Muscle layer of duodenum (tissue), 2 donors: ENCODE data around the gene PAFAH1B1.
"Not testable (repeated sequence)": the region's sequence is repeated elsewhere in the genome, so short reads cannot be mapped to it uniquely, and the experiment has no call there.

Experiments used
- H3K27ac ChIP-seq: one replicate; pipeline ENCODE4 v1.7.0; 2013; ENCODE audit warnings: mild to moderate bottlenecking, low read length
- H3K27me3 ChIP-seq: one replicate; pipeline ENCODE4 v1.7.0; 2013; ENCODE audit warnings: low read depth, mild to moderate bottlenecking, control low read depth, low read length
- H3K36me3 ChIP-seq, 2 donors: one replicate each; pipeline ENCODE4 v1.7.0; 2013; ENCODE audit warnings: low read length in 2 of 2, control low read depth in 1 of 2, mild to moderate bottlenecking in 1 of 2; ENCODE audit not compliant: insufficient read depth in 2 of 2, control insufficient read depth in 1 of 2
- H3K4me1 ChIP-seq, 2 donors: one replicate each; pipeline ENCODE4 v1.7.0; 2013; ENCODE audit warnings: low read length in 2 of 2, mild to moderate bottlenecking in 2 of 2, control low read depth in 1 of 2, moderate library complexity in 1 of 2; ENCODE audit not compliant: insufficient read depth in 2 of 2, control insufficient read depth in 1 of 2
- H3K4me3 ChIP-seq, 2 donors: one replicate each; pipeline ENCODE4 v1.7.0; 2013; ENCODE audit warnings: low read length in 2 of 2, low read depth in 1 of 2, mild to moderate bottlenecking in 1 of 2
- H3K9me3 ChIP-seq, 2 donors: one replicate each; pipeline ENCODE4 v1.7.0; 2013; ENCODE audit warnings: low read length in 2 of 2, control low read depth in 1 of 2, mild to moderate bottlenecking in 1 of 2; ENCODE audit not compliant: control insufficient read depth in 1 of 2
- donor health status: healthy.

Gene PAFAH1B1

DNA sequence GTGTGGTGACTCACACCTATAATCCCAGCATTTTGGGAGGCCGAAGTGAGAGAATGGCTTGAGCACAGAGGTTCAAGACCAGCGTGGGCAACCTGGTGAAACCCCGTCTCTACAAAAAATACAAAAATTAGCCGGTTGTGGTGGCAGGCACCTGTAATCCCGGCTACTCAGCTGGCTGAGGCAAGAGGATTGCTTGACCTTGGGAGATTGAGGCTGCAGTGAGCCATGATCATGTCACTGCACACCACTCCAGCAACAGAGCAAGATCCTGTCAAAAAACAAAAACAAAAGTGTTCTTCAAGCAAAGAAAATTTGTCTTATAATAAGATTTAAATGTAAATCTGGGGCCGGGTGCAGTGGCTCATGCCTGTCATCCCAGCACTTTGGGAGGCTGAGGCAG is 51.5 kb downstream of the PAFAH1B1 start:
- H3K36me3 ChIP-seq: peaks cover 6 to 18% of the 10 kb centered on the region in 2 donors
- H3K27ac ChIP-seq: no peak overlapping the region
- no peaks in the 10 kb centered on the region for H3K4me1 ChIP-seq
- H3K4me3 ChIP-seq: no peak overlapping the region
- H3K27me3 ChIP-seq: no peaks in the 10 kb centered on the region
- no peaks in the 10 kb centered on the region for H3K9me3 ChIP-seq

GRCh38 chr17:2647957-2648356 is 54.5 kb downstream of the PAFAH1B1 start:
- peaks cover 0 to 4% of the 10 kb centered on the region in 2 donors for H3K4me1 ChIP-seq

DNA sequence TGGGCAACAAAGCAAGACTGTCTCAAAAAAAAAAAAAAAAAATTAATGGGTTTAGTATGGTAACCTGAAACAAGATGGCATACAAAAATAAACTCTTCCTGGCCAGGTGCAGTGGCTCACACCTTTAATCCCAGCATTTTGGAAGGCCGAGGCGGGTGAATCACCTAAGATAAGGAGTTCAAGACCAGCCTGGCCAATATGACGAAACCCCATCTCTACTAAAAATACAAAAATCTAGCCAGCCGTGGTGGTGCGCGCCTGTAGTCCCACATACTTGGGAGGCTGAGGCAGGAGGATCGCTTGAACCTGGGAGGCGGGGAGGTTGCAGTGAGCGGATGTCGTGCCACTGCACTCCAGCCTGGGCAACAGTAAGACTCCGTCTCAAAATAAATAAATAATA is 55.7 kb downstream of the PAFAH1B1 start:
- Histone ChIP-seq H3K27me3 (no peaks in the 10 kb centered on the region), H3K4me1 (peaks cover 0 to 4% of the 10 kb centered on the region in 2 donors), H3K27ac (no peak overlapping the region), H3K4me3 (no peak overlapping the region), H3K9me3 (no peaks in the 10 kb centered on the region), H3K36me3 (peaks cover under 1 to 5% of the 10 kb centered on the region in 2 donors)

More at GRCh38 chr17:2647957-2648356, 54.5 kb downstream of the PAFAH1B1 start:
- Histone ChIP-seq H3K4me3 (no peak overlapping the region), H3K36me3 (peaks cover 5 to 6% of the 10 kb centered on the region in 2 donors), H3K9me3 (no peaks in the 10 kb centered on the region), H3K27me3 (no peaks in the 10 kb centered on the region), H3K27ac (no peak overlapping the region)

DNA sequence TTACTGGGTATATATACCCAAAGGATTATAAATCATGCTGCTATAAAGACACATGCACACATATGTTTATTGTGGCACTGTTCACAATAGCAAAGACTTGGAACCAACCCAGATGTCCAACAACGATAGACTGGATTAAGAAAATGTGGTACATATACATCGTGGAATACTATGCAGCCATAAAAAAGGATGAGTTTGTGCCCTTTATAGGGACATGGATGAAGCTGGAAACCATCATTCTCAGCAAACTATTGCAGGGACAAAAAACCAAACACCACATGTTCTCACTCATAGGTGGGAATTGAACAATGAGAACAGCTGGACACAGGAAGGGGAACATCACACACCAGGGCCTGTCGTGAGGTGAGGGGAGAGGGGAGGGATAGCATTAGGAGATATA is 59.5 kb downstream of the PAFAH1B1 start:
- H3K4me3 ChIP-seq, H3K27me3 ChIP-seq, H3K27ac ChIP-seq, H3K9me3 ChIP-seq, H3K4me1 ChIP-seq, H3K36me3 ChIP-seq: not testable (repeated sequence)

DNA sequence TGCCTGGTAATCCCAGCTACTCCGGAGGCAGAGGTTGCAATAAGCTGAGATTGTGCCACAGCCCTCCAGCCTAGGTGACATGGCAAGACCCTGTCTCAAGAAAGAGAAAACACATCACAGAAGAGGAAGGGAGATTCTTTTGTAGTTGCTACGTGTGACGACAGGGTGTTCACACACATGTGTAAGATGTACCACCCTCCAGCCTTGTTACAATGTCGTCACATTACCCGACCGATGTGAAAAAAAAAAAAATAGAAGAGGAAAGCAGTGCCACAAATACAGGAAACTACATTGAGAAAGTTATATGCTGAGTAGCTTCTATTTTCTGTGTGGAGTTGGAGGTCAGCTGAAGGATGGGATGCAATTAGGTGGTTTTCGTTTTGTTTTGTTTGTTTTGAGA is 62.1 kb downstream of the PAFAH1B1 start:
- Histone ChIP-seq H3K36me3 (no peaks in the 10 kb centered on the region), H3K27ac (no peak overlapping the region), H3K4me1 (peaks cover 4 to 7% of the 10 kb centered on the region in 2 donors), H3K4me3 (no peak overlapping the region), H3K27me3 (no peaks in the 10 kb centered on the region), H3K9me3 (no peaks in the 10 kb centered on the region)

DNA sequence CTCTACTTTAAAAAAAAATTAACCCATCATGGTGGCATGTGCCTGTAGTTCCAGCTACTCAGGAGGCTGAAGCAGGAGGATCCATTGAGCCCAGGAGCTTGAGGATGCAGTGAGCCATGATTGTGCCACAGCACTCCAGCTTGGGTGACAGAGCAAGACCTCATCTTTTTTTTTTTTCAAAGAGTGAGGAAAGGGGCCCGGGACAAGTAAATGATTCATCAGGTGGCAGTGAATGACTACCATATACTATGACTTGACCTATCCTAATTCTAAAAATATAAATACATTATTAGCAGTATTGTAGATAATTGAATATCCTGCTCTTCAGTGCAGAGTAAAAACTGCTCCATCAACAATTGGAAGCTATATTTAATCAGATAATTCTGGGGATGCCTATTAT is 62.8 kb downstream of the PAFAH1B1 start:
- Histone ChIP-seq H3K36me3 (no peaks in the 10 kb centered on the region), H3K9me3 (no peaks in the 10 kb centered on the region), H3K27ac (no peak overlapping the region), H3K4me1 (peaks cover 0 to 7% of the 10 kb centered on the region in 2 donors), H3K27me3 (no peaks in the 10 kb centered on the region), H3K4me3 (no peak overlapping the region)

GRCh38 chr17:2659337-2659736 is 65.9 kb downstream of the PAFAH1B1 start:
- H3K36me3 ChIP-seq, H3K27ac ChIP-seq, H3K27me3 ChIP-seq, H3K9me3 ChIP-seq, H3K4me1 ChIP-seq, H3K4me3 ChIP-seq: not testable (repeated sequence)

DNA sequence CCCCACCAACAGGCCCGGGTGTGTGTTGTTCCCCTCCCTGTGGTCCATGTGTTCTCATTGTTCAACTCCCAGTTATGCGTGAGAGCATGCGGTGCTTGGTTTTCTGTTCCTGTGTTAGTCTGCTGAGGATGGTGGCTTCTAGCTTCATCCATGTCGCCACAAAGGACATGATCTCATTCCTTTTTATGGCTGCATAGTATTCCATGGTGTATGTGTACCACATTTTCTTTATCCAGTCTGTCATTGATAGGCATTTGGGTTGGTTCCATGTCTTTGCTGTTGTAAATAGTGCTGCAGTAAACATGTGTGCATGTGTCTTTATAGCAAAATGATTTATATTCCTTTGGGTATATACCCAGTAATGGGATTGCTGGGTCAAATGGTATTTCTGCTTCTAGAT is 67.0 kb downstream of the PAFAH1B1 start:
- H3K4me1 ChIP-seq, H3K27ac ChIP-seq, H3K27me3 ChIP-seq, H3K4me3 ChIP-seq, H3K9me3 ChIP-seq, H3K36me3 ChIP-seq: not testable (repeated sequence)

DNA sequence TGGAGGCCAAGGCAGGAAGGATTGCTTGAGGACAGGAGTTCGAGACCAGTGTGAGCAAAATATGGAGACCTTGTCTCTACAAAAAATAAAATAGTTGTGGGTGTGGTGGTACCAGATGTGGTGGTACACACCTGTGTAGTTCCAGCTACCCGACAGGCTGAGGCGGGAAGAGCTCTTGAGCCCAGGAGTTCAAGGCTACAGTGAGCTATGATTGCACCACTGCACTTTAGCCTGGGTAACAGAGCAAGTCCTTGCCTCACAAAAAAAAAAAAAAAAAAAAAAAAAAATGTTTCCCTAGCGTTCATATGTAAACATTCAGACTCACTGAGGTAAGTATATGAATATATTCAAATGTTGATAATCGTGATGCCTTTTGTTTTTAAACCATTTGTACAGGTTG is 78.6 kb downstream of the PAFAH1B1 start:
- Histone ChIP-seq H3K4me1 (no peaks in the 10 kb centered on the region), H3K9me3 (no peaks in the 10 kb centered on the region), H3K27ac (no peak overlapping the region), H3K27me3 (no peaks in the 10 kb centered on the region), H3K36me3 (peaks cover 31 to 71% of the 10 kb centered on the region in 2 donors), H3K4me3 (no peak overlapping the region)

- H3K4me1 ChIP-seq, H3K27ac ChIP-seq, H3K4me3 ChIP-seq, H3K9me3 ChIP-seq, H3K27me3 ChIP-seq: not testable (repeated sequence)
- peaks cover 48 to 63% of the 10 kb centered on the region in 2 donors for H3K36me3 ChIP-seq
These were observed 85.8 kb downstream of the PAFAH1B1 start for GRCh38 chr17:2679247-2679646.

GRCh38 chr17:2680961-2681360 is 87.5 kb downstream of the PAFAH1B1 start:
- Histone ChIP-seq H3K27me3 (no peaks in the 10 kb centered on the region), H3K27ac (no peak overlapping the region), H3K9me3 (no peaks in the 10 kb centered on the region), H3K4me1 (peaks cover 3 to 7% of the 10 kb centered on the region in 2 donors), H3K4me3 (no peak overlapping the region), H3K36me3 (peaks cover 53 to 56% of the 10 kb centered on the region in 2 donors)

- H3K36me3 ChIP-seq: peaks cover 53 to 54% of the 10 kb centered on the region in 2 donors
- no peak overlapping the region for H3K27ac ChIP-seq
- H3K27me3 ChIP-seq: no peaks in the 10 kb centered on the region
- H3K9me3 ChIP-seq: no peaks in the 10 kb centered on the region
- peaks cover 7 to 10% of the 10 kb centered on the region in 2 donors for H3K4me1 ChIP-seq
- no peak overlapping the region for H3K4me3 ChIP-seq
These were observed 88.2 kb downstream of the PAFAH1B1 start for GRCh38 chr17:2681650-2682049.
